ENCODE results near the gene MTR.

The MTR gene

DNA sequence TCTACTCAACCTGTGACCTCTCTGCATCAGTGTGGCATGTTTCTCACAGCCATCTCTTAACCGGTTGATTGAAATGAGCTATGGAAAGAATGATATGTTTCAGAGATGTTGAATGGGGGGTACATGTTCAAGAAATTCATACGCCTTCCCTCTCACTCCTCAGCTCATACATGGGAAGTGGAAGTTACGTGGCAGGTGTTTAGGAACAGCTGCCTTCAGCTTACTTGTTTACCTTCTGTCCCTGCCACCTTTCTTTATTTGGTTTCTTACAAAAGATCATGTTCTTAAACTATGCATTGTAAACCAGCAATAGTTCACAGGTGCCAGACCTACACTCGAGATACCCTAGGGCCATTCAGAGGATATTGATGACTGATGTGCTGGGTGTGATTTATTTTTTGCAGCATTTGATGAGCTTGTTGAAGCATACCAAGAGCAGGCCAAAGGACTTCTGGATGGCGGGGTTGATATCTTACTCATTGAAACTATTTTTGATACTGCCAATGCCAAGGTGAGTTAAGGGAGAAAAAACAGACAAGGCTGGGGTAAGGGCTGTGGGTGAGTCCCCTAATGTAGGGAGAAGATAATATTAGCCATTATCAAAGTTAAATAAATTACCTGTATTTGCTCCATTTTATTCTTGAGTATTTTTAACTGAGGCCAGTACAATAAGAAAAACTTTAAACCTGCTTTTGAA, 17.4 kb downstream of the MTR start:
- intact Hi-C loops (cut with DNase I; ENCODE audit: low total_unique reads), result no loop called here
- Histone ChIP-seq H3K36me3 (peaks cover 48 to 93% (median 83%) of the 10 kb centered on the region in 3 donors), H3K27ac (no peak overlapping the region), H3K27me3 (no peaks in the 10 kb centered on the region), H3K4me1 (no peaks in the 10 kb centered on the region), H3K4me3 (no peak overlapping the region), H3K9me3 (no peaks in the 10 kb centered on the region)
- no peak for DNase-seq
- TF ChIP-seq, protein P1, sequence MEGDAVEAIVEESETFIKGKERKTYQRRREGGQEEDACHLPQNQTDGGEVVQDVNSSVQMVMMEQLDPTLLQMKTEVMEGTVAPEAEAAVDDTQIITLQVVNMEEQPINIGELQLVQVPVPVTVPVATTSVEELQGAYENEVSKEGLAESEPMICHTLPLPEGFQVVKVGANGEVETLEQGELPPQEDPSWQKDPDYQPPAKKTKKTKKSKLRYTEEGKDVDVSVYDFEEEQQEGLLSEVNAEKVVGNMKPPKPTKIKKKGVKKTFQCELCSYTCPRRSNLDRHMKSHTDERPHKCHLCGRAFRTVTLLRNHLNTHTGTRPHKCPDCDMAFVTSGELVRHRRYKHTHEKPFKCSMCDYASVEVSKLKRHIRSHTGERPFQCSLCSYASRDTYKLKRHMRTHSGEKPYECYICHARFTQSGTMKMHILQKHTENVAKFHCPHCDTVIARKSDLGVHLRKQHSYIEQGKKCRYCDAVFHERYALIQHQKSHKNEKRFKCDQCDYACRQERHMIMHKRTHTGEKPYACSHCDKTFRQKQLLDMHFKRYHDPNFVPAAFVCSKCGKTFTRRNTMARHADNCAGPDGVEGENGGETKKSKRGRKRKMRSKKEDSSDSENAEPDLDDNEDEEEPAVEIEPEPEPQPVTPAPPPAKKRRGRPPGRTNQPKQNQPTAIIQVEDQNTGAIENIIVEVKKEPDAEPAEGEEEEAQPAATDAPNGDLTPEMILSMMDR (IDR thresholded peaks at IDR 0.05), result no peak

DNA sequence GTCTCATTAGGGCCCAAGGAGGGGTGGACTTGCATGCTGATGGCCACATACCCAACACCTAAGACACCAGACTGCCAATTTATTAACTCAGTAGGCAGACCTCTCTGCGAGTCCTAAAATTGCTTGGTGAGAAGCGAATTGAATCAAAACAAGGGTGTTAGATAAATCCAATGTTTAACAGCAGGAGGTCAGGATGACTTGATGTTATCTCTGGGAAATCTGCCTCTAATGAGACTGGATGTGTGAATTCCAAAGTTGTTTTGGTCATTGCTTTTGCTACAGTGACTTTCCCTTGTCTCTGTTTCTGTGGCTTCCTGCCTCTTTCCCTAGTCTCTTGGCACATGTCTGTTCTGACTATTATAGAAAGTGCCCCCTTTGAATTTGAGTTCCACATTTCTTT, 20.8 kb downstream of the MTR start:
- H3K27me3 ChIP-seq, result no peaks in the 10 kb centered on the region
- H3K9me3 ChIP-seq, result no peaks in the 10 kb centered on the region
- H3K4me1 ChIP-seq, result no peaks in the 10 kb centered on the region
- intact Hi-C loops (cut with DNase I; ENCODE audit: low total_unique reads), result no loop called here
- no peak overlapping the region for H3K27ac ChIP-seq
- no peak overlapping the region for H3K4me3 ChIP-seq
- TF ChIP-seq, protein P1 (IDR thresholded peaks at IDR 0.05), result no peak
- DNase-seq, result no peak
- H3K36me3 ChIP-seq, result peaks cover 41 to 98% (median 91%) of the 10 kb centered on the region in 3 donors

DNA sequence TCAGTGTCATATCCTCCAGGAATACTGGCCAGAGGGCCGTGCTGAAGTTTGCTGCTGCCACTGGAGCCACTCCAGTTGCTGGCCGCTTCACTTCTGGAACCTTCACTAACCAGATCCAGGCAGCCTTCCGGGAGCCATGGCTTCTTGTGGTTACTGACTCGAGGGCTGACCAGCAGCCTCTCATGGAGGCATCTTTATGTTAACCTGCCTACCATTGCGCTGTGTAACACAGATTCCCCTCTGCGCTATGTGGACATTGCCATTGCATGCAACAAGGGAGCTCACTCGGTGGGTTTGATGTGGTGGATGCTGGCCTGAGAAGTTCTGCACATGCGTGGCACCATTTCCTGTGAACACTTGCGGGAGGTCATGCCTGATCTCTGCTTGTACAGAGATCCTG, 24.8 kb downstream of the MTR start:
- intact Hi-C loops (cut with DNase I; ENCODE audit: low total_unique reads), result no loop called here
- TF ChIP-seq, protein P1 (IDR thresholded peaks at IDR 0.05), result no peak
- no peaks in the 10 kb centered on the region for H3K4me1 ChIP-seq
- no peaks in the 10 kb centered on the region for H3K27me3 ChIP-seq
- H3K9me3 ChIP-seq, result no peaks in the 10 kb centered on the region
- peaks cover 26 to 74% (median 64%) of the 10 kb centered on the region in 3 donors for H3K36me3 ChIP-seq
- DNase-seq, result no peak
- H3K27ac ChIP-seq, result no peak overlapping the region
- H3K4me3 ChIP-seq, result no peak overlapping the region

DNA sequence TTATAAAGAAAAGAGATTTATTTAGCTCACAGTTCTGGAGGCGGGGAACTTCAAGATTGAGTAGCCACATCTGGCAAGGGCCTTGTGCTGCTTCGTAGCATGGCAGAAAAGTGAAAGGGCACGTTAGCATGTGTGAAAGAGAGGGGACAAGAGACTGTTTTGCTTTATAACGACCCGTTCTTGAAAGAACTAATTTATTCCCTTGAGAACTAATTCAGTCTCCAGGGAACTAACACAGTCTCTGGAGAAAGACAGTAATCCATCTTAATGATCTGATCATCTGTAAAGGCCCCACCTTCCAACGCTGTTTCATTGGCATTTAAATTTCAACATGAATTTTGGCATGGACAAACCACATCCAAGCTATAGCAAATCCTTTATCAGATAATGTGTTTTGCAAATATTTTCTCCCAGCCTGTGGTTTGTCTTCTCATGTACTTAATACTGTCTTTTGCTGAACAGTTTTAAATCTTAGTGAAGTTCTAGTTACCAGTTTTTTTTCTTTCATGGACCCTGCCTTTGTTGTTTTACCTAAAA, 26.1 kb downstream of the MTR start:
- Histone ChIP-seq H3K36me3 (peaks cover 22 to 73% (median 60%) of the 10 kb centered on the region in 3 donors), H3K4me1 (no peaks in the 10 kb centered on the region), H3K27ac (no peak overlapping the region), H3K9me3 (no peaks in the 10 kb centered on the region), H3K4me3 (no peak overlapping the region), H3K27me3 (no peaks in the 10 kb centered on the region)
- intact Hi-C loops (cut with DNase I; ENCODE audit: low total_unique reads), result no loop called here
- TF ChIP-seq, protein P1 (IDR thresholded peaks at IDR 0.05), result no peak
- no peak for DNase-seq

DNA sequence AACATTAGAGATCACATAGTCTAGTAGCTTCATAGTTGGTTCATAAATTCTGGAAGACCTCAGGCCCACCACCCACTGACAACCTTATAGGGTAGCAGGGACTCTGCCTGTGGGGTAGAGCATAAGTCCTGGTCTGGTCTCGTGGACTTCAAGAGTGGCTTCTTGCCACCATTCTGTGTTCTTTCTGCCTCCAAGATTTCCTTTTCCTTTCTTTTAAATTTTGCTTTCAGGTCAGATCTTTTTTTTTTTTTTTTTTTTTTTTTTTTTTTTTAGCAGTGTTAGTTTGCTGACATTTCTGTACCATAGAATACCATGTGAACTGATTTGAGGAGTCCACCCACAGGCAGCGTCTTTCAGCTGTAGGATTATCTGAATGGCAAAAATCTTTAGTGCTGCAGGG, 28.5 kb downstream of the MTR start:
- TF ChIP-seq, protein P1 (IDR thresholded peaks at IDR 0.05), result no peak
- peaks cover 43 to 73% (median 64%) of the 10 kb centered on the region in 3 donors for H3K36me3 ChIP-seq

More for the DNA sequence above, 28.5 kb downstream of the MTR start:
- no peak overlapping the region for H3K4me3 ChIP-seq
- H3K4me1 ChIP-seq, result no peaks in the 10 kb centered on the region
- H3K27ac ChIP-seq, result no peak overlapping the region
- H3K27me3 ChIP-seq, result no peaks in the 10 kb centered on the region
- no peak for DNase-seq
- H3K9me3 ChIP-seq, result no peaks in the 10 kb centered on the region
- intact Hi-C loops (cut with DNase I; ENCODE audit: low total_unique reads), result no loop called here
